HG03469 (cell line): Measurements from ENCODE around the gene MEG3.

ENCODE experiments used
- ATAC-seq: cut with Tn5 transposase; IDR thresholded peaks from one replicate; pipeline ENCODE4 v1.9.1; 2021; ENCODE audit warnings: mild to moderate bottlenecking, moderate library complexity, moderate number of reproducible peaks; ENCODE audit not compliant: unreplicated experiment

The MEG3 gene

DNA sequence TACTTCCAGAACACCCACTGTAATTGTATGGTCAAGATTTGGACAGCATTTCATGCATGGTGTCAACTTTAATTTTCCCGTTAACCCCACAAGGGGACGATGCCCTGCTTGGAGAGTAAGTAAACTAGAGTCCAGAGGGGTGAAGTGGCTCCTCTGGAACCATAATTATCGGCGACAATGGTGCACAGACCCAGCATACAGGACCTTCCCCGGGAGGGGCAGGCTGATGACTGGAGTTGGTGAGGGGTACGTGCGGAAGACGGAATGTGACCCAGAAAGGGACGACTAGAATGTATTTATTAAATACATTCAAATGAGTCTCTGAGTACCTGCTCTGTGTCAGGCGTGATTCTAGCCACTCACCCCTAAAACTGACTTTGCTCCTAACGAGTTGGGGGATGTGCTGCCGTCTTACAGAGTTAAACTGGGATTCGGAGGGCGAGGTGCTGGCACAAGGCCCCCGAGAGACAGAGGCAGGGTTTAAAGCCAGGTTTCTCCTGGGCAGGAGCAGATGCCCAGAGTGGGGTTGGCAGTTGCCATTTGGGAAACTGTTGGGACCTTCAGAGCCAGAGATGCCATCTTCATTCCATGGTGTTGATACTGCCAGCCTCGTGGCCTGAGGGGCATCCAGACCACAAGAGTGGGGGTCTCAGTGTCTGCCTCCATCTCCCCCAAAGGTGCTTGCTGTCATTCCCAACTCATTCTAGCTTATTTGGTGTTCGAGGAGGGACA lies 66.7 kb downstream of the MEG3 start:
- no peak for ATAC-seq

DNA sequence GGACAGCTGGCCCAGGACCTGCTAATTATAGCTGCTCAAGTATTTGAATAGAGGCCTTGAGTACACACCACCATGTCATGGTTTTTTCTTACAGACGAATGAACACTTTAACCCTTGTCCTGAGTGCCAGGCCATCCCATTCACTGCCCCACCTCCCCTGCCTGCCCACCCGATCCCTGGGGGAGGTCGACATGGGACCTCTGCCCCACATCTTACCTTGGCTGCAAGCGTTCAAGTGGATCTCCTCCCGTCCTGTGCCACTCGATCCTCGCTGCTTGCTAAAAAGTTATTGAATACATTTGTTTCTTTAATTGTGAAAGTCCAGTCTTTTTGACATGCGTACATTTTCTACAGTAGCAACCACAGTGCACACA lies 67.3 kb downstream of the MEG3 start:
- ATAC-seq = no peak

DNA sequence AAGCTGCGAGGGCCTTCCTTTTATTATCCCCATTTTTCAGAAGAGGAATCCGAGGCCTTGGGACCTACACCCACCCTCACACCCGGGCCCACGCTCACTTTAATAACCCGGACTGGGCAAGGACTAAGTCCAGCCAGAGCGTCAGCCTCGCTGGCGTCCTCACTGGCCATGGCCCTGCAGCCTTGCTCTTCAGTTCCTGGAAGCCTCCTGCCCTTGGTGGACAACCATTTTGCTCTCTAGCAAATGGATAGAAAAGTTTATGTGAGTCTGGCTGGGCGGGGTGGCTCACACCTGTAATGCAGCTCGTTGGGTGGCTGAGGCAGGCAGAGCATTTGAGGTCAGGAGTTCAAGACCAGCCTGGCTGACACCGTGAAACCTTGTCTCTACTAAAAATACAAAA lies 67.8 kb downstream of the MEG3 start:
- ATAC-seq = no peak

DNA sequence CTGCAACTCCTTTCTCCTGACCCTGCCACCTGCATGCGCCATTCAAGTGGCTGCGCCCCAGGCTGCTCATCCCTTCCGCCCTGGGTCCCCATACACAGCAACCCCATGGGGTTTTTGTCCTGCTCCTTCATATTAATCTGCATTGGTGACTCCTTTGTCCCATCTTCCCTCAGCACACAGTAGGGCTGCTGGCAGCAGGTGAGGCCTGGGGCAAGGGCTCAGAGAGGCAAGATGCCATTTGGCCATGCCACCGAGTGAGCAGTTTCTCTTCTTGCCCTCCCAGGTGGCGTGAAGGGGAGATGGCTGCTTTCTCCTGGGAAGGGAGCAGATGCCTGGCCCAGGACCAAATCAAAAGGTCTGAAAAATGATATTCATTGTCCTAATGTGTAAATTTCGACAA lies 68.5 kb downstream of the MEG3 start:
- no peak for ATAC-seq

DNA sequence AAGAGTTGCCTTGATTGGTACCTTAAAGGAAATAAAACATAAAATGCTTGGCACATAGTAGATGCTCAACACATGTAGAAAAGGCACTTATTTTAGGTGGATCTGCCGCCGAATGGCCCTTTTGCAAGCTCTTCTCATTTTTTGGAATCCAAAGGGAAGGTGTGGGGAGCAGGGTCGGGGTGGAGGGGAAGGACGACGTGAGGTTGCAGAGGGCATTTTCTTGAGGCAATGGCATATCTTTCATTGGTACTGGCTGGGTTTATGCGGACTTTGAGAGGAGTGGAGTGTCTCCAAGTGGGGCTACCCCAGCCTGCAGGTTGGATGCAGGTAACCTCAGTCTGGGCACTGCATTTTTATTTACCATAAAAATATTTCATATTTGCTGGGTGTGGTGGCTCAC lies 69.5 kb downstream of the MEG3 start:
- no peak for ATAC-seq

DNA sequence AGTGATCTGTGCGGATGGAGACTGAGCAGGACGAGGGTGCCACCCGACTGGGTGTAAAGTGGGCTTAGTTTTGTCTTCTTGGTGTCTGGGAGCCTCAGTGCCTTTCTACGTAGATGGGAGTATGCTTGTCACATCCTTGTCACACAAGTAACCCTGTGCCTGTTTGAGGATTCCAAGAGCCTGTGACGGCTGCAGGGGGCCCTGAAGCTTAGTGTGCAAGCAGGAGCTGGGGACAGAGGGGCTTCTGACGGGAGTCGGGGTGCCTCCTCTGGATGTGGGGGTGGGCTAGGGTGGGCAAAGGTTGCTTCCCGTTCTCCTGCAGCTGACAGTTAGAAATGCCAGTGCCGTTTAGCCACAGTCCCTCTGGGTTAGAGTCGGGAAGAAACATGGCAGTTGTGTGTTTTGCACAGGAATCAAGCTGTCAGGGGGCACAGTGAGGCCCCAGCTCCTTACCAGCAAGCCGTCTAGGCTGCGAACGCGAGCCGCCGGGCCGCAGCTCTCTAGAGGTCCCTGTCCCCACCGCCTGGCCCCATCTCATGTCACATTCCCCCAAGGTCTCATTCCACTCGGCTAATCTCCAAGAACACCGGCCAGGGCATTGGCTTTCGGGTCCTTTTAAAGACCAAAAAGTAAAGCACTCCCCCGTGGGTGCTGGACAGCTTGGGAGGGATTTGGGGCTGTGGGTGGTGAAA lies 70.6 kb downstream of the MEG3 start:
- no peak for ATAC-seq

DNA sequence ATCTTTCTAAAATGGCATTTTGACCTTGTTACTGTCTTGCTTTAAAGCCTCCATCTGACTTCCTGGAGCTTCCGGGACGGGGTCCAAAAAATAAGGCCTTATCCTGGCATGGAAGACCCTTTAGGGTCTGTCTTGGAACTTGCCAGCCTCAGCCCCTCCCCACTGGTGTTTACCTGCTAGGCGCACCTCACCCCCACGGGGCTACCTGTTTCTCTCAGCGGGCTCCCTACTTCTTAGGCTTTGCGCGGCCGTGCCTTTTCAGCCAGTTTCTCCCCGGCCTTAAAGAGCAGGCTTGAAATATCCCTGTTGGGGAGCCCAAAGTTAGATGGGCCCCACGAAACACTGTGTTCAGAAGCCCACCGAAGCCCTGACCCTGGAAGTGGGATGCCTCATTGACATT lies 72.5 kb downstream of the MEG3 start:
- ATAC-seq = no peak

DNA sequence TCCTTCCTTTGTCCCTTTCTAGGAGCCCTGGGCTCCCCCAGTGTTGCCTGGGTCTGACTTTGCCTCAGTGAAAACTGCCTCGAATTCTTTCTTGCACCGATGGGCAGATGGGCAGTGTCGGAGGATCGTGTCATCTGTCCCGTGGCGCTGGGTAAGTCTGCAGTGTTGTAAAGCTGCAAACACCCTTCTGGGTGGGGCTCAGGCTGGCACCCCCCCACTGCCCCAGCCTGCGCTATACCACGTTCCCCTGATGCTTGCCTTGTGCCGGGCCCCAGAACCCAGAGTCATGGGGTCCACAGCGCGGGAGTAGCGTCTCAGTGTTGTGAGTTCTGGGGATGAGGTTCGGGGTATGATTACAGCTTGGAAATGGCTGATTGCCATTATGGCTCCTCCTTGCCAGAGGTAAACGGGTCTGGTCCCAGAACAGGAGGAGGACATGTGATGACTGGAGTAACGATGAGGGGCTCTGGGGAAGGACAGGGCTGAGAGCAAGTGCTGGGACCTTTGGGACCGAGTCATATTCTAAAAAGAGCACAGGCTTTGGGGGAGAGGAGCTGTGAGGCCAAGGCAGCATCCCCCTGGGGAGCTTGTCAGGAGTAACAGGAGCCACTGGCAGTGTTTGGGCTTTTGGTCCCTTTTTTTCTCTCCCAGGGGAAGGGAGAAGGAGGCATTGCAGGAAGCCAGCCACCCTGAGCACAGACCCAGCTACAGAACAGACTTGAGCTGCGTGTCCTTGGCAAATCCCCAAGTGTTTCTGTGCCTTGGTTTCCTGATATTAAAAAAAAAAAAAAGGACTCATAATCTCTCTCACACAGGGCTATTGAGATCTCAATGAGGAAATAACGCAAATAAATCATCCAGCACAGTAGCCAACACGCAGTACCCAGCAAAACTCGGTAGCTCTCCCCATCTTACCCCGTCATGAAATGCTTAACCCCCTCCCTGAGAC lies 73.3 kb downstream of the MEG3 start:
- ATAC-seq = no peak

DNA sequence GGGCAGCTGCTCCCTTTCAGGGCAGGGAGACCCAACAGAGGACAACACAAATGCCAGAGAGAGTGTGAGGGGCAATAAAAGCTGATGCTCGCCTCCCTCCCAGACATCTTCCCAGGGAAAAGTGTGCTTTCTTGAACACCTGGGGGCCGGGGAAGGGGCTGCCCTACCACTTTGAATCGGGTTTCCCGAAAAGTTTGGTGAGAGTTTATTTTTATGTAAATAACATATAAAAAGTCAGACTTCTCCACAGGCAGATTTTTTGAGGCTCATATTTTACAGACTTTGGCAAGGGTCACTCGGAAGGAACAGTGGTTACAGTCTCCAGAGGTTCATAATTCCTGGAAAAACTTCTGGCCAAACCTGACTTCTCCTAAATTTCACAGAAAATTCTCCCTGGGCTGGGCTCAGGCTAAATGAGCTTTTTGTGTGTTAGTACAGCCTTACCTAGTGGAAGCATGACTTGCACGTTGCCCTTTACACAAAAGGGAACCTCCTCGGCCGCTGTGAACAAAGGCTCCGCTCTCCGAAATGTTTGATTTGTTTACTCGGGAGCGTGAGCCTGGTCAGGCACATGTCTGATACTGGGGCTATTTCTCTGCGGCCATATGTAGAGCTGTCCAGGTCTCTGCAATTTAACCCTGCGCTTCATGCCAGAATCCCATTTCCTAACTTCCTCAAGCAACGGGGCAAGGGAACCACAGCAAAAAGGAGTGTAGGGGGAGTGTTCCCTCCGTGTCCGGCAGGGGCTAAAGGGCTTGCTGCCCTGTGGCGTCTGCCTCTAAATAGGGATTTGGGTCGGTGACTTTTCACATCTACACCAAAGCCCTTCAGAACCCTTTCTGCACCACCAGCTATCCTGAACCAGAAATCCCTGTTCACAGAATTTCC lies 74.2 kb downstream of the MEG3 start:
- no peak for ATAC-seq

DNA sequence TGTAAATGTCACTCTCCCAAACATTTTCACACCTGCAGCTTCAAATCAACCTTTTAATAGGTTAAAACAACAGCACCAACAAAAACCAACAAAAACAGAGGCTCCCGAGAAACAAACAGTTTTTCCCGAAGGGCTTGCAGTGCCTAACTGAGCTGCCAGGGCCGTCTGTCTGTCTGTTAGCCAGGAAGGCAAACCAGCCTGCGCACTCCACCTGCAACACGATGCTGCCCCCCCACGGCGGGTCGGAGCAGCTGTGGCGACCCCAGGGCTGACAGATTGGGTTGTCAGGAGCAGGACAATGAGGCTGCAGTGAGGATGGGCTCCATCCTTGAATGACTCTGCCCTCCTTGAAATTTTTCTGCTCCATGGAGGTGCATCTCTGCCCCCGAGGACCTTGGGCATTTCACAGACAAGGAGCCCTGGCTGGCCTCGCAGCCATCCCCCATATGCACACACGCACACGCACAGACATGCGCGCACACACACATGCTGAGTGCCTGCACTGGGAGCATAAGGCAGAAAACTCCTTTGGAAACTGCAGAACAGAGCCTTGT lies 75.0 kb downstream of the MEG3 start:
- ATAC-seq = no peak

DNA sequence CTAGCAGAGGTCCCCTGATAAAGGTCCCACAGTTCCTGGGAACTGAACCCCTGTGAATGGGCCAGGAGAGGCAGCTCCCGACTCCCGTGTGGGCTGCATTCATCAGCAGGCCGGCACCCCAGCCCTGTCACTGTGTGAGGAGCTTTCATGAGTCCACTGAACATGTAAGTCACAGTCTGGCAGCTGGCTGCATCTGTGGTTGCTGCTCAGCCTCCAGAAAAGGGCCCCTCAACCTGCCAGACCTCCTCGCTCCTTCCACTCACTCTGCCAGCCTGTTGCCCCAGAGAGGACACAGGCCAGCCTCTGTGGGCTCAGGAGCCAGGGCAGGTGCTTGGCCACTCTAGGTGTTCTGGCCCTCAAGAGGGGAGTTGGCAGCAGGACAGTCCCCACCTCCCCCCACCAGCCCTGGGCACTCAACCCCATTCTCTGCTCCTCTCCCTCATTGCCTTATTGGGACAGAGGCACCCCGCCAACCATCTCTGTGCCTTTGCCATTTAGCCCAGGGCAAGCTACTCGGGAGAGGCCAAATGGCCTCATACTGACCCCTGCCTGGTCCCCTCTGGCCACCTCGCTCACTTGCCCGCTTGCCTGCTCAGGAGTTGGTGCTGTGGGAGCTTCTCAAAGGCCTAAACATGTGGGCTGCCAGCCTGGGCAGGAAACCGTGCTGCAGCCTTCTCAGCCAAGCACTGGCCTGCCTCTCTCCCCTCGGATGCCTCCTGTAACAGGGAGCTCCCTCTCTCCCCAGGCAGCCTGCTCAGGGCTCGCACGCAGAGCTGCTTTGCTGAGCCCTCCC lies 75.7 kb downstream of the MEG3 start:
- ATAC-seq = no peak

DNA sequence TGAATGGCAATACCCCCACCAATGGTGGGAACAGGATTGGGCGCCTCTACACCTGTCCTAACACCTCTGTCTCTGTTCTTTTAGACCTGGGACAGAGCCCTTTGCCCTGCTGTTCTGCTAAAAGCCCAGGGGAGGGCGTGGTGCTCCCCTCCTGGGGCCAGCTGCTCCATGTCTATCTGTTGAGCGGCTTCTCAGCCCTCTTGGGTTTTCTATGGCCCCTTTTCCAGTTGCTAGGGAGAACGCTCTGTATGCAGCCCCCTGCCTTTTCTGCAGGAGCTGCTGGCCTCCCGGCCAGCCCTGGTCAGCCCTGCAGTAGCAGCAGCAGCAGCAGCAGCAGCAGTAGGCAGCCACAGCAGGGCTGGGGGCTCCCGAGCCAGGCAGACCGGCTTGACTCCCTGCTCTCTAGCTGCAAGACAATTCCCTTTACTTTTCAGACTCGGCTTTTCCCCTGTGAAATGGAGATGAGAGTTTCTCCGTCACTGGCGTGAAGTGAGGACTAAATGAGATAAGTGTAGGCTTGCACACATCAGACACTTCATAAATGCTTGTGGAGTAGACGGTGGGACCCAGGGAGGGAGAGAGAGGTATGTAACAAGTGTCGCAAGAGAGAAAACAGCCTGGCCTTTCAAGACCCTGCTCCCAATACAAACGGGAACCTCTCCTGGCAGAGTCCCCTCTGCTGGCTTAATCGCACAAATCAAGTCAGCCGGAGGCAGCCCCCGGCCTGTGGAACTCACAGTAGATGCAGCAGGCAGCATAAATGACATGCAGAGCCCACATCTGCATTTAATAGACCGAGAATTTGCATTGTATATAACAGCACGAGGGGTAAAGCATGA lies 76.6 kb downstream of the MEG3 start:
- ATAC-seq = no peak

DNA sequence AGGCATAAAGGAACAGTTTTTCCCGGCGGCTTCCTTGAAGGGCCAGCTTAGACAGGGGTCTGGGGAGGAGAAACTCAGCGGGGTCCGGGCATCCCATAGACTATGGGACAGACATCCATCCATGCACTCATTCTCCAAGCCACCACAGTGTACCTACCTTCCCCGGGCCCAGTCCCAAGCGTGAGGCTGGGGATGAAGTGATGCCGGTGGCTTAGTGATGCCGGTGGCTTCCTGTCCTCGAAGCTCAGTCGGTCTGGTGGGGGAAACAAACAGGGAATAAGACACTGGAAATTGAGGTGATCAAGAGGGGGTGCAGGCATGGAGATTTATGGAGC lies 77.2 kb downstream of the MEG3 start:
- no peak for ATAC-seq

DNA sequence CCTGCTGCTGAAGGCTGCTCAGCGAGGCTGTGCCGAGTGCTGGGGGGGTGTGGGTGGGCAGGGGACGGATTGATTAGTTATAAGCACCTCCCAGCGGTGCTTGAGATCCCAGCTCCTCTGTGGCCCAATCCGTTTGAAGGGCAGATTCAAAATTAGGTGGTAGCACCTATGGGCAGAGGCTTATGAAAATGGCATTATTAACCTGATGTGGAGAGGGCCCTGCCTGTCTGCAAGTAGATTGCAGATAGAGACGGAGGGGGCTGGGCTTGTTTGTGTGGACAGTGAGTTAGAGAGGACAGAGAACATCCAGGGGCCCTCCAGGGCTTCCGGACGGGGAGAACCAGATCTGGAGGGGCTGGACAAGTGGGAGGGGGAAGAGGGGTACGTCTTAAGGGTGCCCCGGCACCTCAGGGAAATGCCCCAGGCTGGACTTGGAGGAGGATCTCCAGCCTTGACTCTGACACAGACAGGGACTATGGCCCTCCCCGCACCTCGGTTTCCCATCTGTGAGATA lies 77.8 kb downstream of the MEG3 start, which contains the start of gene RTL1:
RTL1 (minus strand) TSS at position 51 of the 514 bp plus-strand sequence. CDS start 18,934 bp downstream, outside the sequence.
- no peak for ATAC-seq

DNA sequence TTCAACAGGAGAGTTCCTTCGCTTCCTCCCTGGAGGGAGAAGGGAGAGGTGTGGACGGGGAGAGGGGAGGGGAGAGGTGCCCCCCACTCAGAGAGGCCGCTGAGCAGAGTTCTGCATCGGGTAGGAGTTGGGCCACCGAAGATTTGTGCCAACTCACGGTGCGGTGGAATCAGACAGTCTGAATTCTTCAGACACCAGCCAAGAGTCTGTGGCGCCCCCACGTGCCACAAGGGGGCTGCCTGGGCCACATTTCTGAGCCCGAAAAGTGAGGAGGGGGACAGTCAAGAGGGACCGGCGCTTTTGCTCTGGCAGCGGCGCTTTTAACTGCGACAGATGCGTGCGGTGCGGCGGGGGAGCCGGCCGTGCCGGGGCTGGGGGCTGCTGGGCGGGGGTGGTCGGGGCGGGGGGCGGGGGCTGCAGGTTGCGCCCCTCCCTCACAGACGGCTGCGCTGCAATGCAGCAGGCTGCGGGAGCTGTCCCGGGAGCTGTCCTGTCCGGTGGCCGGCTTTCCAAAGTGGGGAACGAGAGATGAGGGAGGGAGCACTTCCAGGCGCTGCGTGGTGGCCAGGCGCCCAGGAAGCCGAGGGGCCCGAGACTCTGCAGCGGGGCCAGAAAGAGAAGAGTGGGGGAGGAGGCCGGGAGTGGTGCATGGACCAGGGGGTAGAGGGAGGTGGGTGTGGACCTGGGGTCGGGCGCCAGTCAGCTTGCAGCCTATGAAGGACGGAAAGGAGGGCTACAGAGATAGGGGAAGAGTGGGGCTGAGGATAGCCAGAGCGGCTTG lies 78.6 kb downstream of the MEG3 start:
- ATAC-seq = no peak

DNA sequence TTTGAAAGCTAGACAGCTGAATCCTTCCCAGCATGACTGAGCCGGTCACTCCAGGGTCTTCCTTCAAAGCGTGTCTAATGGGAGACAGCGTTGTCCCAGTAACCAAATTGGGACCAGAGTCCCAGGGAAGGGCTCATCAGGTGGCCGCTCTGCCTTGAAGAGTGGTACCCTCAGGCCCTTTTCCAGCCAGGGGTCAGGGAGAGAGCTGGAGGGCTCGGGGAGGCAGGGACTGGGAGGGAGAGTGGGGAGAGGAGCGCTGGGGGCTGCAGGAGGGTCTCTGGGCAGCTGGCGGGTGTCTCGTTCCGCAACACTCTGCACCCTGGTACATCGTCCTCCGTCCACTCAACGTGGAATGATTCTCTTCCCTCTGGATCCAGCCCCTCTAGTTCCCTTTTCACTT lies 79.2 kb downstream of the MEG3 start:
- ATAC-seq = no peak

DNA sequence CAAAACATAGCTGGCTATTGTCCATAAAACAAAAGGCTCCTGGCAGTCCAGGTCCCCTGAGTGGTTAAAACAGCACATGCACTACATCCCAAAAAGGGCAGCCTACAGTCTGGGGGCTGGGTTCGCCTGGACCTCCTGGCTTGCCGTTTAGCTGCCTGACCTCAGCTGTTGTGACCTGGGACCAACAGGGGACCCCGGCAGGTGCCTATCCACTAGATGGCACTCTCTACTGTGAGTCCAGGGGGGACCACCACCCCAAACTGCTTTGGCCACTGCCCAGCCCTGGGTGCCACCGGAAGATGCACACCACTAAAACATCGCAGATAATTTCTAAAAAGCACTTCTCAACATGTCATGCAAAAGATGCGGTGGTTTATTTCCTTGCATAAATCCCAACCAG lies 80.5 kb downstream of the MEG3 start:
- ATAC-seq = no peak

DNA sequence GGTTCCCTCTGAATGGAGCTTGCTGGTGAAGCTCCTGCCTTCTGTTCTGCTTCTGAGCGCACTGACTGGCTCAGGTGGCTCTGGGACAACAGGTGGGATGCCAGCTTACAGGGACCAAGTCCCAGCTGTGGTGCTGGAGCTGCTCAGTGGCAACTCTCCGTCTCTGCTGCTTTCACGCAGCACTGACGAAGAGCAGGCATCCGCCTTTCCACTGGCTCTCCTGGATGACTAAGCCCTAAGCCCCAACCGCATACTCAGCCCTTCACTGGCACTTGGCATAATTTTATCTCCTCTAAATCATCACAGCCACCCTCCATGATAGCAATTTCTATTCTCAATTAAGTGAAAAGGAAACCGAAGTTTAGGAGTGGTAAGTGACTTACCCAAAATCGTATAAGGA lies 81.3 kb downstream of the MEG3 start:
- no peak for ATAC-seq
